Measurements from ENCODE around the gene PSMB7.

The PSMB7 gene

GRCh38 chr9:124355039-124355940 lies 60.0 kb downstream of the PSMB7 start:
- Histone ChIP-seq H3K4me3 (ENCODE audit: low read depth, low read length) (no peak overlapping the region), H3K27ac (ENCODE audit: low read depth, low read length) (no peak overlapping the region), H3K36me3 (ENCODE audit: control insufficient read depth, insufficient read depth, low read length) (peaks cover 56% of the 10 kb centered on the region), H3K4me1 (ENCODE audit: control insufficient read depth, insufficient read depth, low read length) (no peaks in the 10 kb centered on the region), H3K9me3 (ENCODE audit: control insufficient read depth, insufficient read depth, low read length) (no peaks in the 10 kb centered on the region), H3K9ac (ENCODE audit: low read depth, low read length) (no peak overlapping the region), H3K27me3 (ENCODE audit: control insufficient read depth, insufficient read depth, low read length) (no peaks in the 10 kb centered on the region)

- Histone ChIP-seq H3K27me3 (ENCODE audit: control insufficient read depth, insufficient read depth, low read length) (no peaks in the 10 kb centered on the region), H3K4me3 (ENCODE audit: low read depth, low read length) (no peak overlapping the region), H3K27ac (ENCODE audit: low read depth, low read length) (no peak overlapping the region), H3K9me3 (ENCODE audit: control insufficient read depth, insufficient read depth, low read length) (no peaks in the 10 kb centered on the region), H3K4me1 (ENCODE audit: control insufficient read depth, insufficient read depth, low read length) (no peaks in the 10 kb centered on the region), H3K9ac (ENCODE audit: low read depth, low read length) (no peak overlapping the region), H3K36me3 (ENCODE audit: control insufficient read depth, insufficient read depth, low read length) (peaks cover 64% of the 10 kb centered on the region)
These were observed 60.8 kb downstream of the PSMB7 start for GRCh38 chr9:124354346-124355038.

GRCh38 chr9:124353811-124354274 lies 61.4 kb downstream of the PSMB7 start:
- peaks cover 70% of the 10 kb centered on the region for H3K36me3 ChIP-seq (ENCODE audit: control insufficient read depth, insufficient read depth, low read length)
- no peak overlapping the region for H3K4me3 ChIP-seq (ENCODE audit: low read depth, low read length)
- H3K27ac ChIP-seq (ENCODE audit: low read depth, low read length), result no peak overlapping the region
- H3K9me3 ChIP-seq (ENCODE audit: control insufficient read depth, insufficient read depth, low read length), result no peaks in the 10 kb centered on the region
- H3K27me3 ChIP-seq (ENCODE audit: control insufficient read depth, insufficient read depth, low read length), result no peaks in the 10 kb centered on the region
- H3K4me1 ChIP-seq (ENCODE audit: control insufficient read depth, insufficient read depth, low read length), result no peaks in the 10 kb centered on the region
- H3K9ac ChIP-seq (ENCODE audit: low read depth, low read length), result no peak overlapping the region

GRCh38 chr9:124353166-124353768 lies 62.0 kb downstream of the PSMB7 start:
- Histone ChIP-seq H3K36me3 (ENCODE audit: control insufficient read depth, insufficient read depth, low read length) (peaks cover 76% of the 10 kb centered on the region), H3K4me3 (ENCODE audit: low read depth, low read length) (no peak overlapping the region), H3K27me3 (ENCODE audit: control insufficient read depth, insufficient read depth, low read length) (no peaks in the 10 kb centered on the region), H3K4me1 (ENCODE audit: control insufficient read depth, insufficient read depth, low read length) (no peaks in the 10 kb centered on the region), H3K27ac (ENCODE audit: low read depth, low read length) (no peak overlapping the region), H3K9me3 (ENCODE audit: control insufficient read depth, insufficient read depth, low read length) (no peaks in the 10 kb centered on the region), H3K9ac (ENCODE audit: low read depth, low read length) (no peak overlapping the region)

GRCh38 chr9:124352616-124353015 lies 62.6 kb downstream of the PSMB7 start:
- no peaks in the 10 kb centered on the region for H3K27me3 ChIP-seq (ENCODE audit: control insufficient read depth, insufficient read depth, low read length)
- H3K9ac ChIP-seq (ENCODE audit: low read depth, low read length), result no peak overlapping the region
- H3K36me3 ChIP-seq (ENCODE audit: control insufficient read depth, insufficient read depth, low read length), result peaks cover 82% of the 10 kb centered on the region
- H3K4me3 ChIP-seq (ENCODE audit: low read depth, low read length), result no peak overlapping the region
- no peaks in the 10 kb centered on the region for H3K4me1 ChIP-seq (ENCODE audit: control insufficient read depth, insufficient read depth, low read length)
- H3K27ac ChIP-seq (ENCODE audit: low read depth, low read length), result no peak overlapping the region
- H3K9me3 ChIP-seq (ENCODE audit: control insufficient read depth, insufficient read depth, low read length), result no peaks in the 10 kb centered on the region

- Histone ChIP-seq H3K36me3 (ENCODE audit: control insufficient read depth, insufficient read depth, low read length) (peaks cover 83% of the 10 kb centered on the region), H3K4me1 (ENCODE audit: control insufficient read depth, insufficient read depth, low read length) (no peaks in the 10 kb centered on the region), H3K27me3 (ENCODE audit: control insufficient read depth, insufficient read depth, low read length) (no peaks in the 10 kb centered on the region), H3K27ac (ENCODE audit: low read depth, low read length) (no peak overlapping the region), H3K9ac (ENCODE audit: low read depth, low read length) (no peak overlapping the region), H3K4me3 (ENCODE audit: low read depth, low read length) (no peak overlapping the region), H3K9me3 (ENCODE audit: control insufficient read depth, insufficient read depth, low read length) (no peaks in the 10 kb centered on the region)
These were observed 63.4 kb downstream of the PSMB7 start for GRCh38 chr9:124351672-124352468.

- Histone ChIP-seq H3K4me3 (ENCODE audit: low read depth, low read length) (no peak overlapping the region), H3K4me1 (ENCODE audit: control insufficient read depth, insufficient read depth, low read length) (no peaks in the 10 kb centered on the region), H3K27ac (ENCODE audit: low read depth, low read length) (no peak overlapping the region), H3K9me3 (ENCODE audit: control insufficient read depth, insufficient read depth, low read length) (no peaks in the 10 kb centered on the region), H3K36me3 (ENCODE audit: control insufficient read depth, insufficient read depth, low read length) (peaks cover 75% of the 10 kb centered on the region), H3K27me3 (ENCODE audit: control insufficient read depth, insufficient read depth, low read length) (no peaks in the 10 kb centered on the region), H3K9ac (ENCODE audit: low read depth, low read length) (no peak overlapping the region)
These were observed 64.6 kb downstream of the PSMB7 start for GRCh38 chr9:124350494-124351263.

- H3K4me1 ChIP-seq (ENCODE audit: control insufficient read depth, insufficient read depth, low read length), result no peaks in the 10 kb centered on the region
- no peaks in the 10 kb centered on the region for H3K27me3 ChIP-seq (ENCODE audit: control insufficient read depth, insufficient read depth, low read length)
- H3K36me3 ChIP-seq (ENCODE audit: control insufficient read depth, insufficient read depth, low read length), result peaks cover 75% of the 10 kb centered on the region
These were observed 65.4 kb downstream of the PSMB7 start for GRCh38 chr9:124349675-124350493.

GRCh38 chr9:124349267-124349666 lies 66.0 kb downstream of the PSMB7 start:
- H3K4me3 ChIP-seq (ENCODE audit: low read depth, low read length), result no peak overlapping the region

More at GRCh38 chr9:124349675-124350493, 65.4 kb downstream of the PSMB7 start:
- no peak overlapping the region for H3K27ac ChIP-seq (ENCODE audit: low read depth, low read length)
- H3K9me3 ChIP-seq (ENCODE audit: control insufficient read depth, insufficient read depth, low read length), result no peaks in the 10 kb centered on the region
- no peak overlapping the region for H3K4me3 ChIP-seq (ENCODE audit: low read depth, low read length)
- no peak overlapping the region for H3K9ac ChIP-seq (ENCODE audit: low read depth, low read length)

More at GRCh38 chr9:124349267-124349666, 66.0 kb downstream of the PSMB7 start:
- Histone ChIP-seq H3K9me3 (ENCODE audit: control insufficient read depth, insufficient read depth, low read length) (no peaks in the 10 kb centered on the region), H3K27ac (ENCODE audit: low read depth, low read length) (no peak overlapping the region), H3K4me1 (ENCODE audit: control insufficient read depth, insufficient read depth, low read length) (no peaks in the 10 kb centered on the region), H3K27me3 (ENCODE audit: control insufficient read depth, insufficient read depth, low read length) (no peaks in the 10 kb centered on the region), H3K9ac (ENCODE audit: low read depth, low read length) (no peak overlapping the region), H3K36me3 (ENCODE audit: control insufficient read depth, insufficient read depth, low read length) (peaks cover 70% of the 10 kb centered on the region)
